GM23338 (cell line): ENCODE results near the gene COX6B1. TPM values are rescaled to one million over a fixed set of nuclear protein-coding genes. Genes with fewer than 3 reads are reported as not detected.

Experiments
- CREB1 ChIP-seq: fragments of 250-450 bp; sonication (Bioruptor Pico); IDR thresholded peaks from 2 replicates; pipeline ENCODE4 v1.5.0; 2020; ENCODE audit warnings: low read depth, mild to moderate bottlenecking, moderate library complexity
- EZH2phosphoT487 ChIP-seq: fragments of 200-600 bp; sonication (generic); IDR thresholded peaks from one replicate; pipeline ENCODE4 v1.8.1; 2018; ENCODE audit warnings: antibody characterized with exemption; ENCODE audit not compliant: unreplicated experiment
- JUNB ChIP-seq: IDR thresholded peaks from one replicate; pipeline ENCODE4 v1.6.1; 2016; ENCODE audit warnings: antibody characterized with exemption; ENCODE audit not compliant: unreplicated experiment
- POLR2AphosphoS5 ChIP-seq: IDR thresholded peaks from 2 replicates; pipeline ENCODE4 v1.6.1; 2016; ENCODE audit warnings: antibody characterized with exemption, low read depth
- STAT1 ChIP-seq: IDR thresholded peaks from one replicate; pipeline ENCODE4 v1.6.1; 2016; ENCODE audit warnings: antibody characterized with exemption; ENCODE audit not compliant: unreplicated experiment
- ZNF114 ChIP-seq: fragments of 250-450 bp; sonication (Bioruptor Pico); IDR thresholded peaks from 2 replicates; pipeline ENCODE4 v1.5.0; 2020; ENCODE audit warnings: mild to moderate bottlenecking, moderate library complexity
- ZNF331 ChIP-seq: fragments of 250-450 bp; sonication (Bioruptor Pico); IDR thresholded peaks from 2 replicates; pipeline ENCODE4 v1.5.0; 2020; ENCODE audit warnings: low read depth, mild to moderate bottlenecking, moderate library complexity
- polyA plus RNA-seq: library from polyadenylated mRNA; unstranded; fragments of >200 nt; fragmentation: Nextera tagmentation; extraction: Ambion mirVana; gene quantifications from 2 replicates; pipeline ENCODE4 v1.2.1, GENCODE V29; 2016
- total RNA-seq: library from RNA; depleted of rRNA; stranded (reverse); fragments of >200 nt; shearing (Covaris generic); gene quantifications from 2 replicates; pipeline ENCODE4 v1.2.3, GENCODE V29; 2014
- TF ChIP-seq, protein P1 (sequence below): IDR thresholded peaks from one replicate; pipeline ENCODE4 v1.6.1; 2018; ENCODE audit warnings: antibody characterized with exemption; ENCODE audit not compliant: unreplicated experiment
- TF ChIP-seq, protein P2 (sequence below): fragments of 250-450 bp; sonication (Bioruptor Pico); IDR thresholded peaks from 2 replicates; pipeline ENCODE4 v1.5.0; 2020; ENCODE audit warnings: mild to moderate bottlenecking, moderate library complexity

Gene COX6B1
- total and polyA plus RNA-seq, 2 experiments from 2014 or later: 564 to 1,532 TPM

GRCh38 chr19:35696835-35697234 lies 48.7 kb downstream of the COX6B1 start (continued):
- TF ChIP-seq, protein P1, sequence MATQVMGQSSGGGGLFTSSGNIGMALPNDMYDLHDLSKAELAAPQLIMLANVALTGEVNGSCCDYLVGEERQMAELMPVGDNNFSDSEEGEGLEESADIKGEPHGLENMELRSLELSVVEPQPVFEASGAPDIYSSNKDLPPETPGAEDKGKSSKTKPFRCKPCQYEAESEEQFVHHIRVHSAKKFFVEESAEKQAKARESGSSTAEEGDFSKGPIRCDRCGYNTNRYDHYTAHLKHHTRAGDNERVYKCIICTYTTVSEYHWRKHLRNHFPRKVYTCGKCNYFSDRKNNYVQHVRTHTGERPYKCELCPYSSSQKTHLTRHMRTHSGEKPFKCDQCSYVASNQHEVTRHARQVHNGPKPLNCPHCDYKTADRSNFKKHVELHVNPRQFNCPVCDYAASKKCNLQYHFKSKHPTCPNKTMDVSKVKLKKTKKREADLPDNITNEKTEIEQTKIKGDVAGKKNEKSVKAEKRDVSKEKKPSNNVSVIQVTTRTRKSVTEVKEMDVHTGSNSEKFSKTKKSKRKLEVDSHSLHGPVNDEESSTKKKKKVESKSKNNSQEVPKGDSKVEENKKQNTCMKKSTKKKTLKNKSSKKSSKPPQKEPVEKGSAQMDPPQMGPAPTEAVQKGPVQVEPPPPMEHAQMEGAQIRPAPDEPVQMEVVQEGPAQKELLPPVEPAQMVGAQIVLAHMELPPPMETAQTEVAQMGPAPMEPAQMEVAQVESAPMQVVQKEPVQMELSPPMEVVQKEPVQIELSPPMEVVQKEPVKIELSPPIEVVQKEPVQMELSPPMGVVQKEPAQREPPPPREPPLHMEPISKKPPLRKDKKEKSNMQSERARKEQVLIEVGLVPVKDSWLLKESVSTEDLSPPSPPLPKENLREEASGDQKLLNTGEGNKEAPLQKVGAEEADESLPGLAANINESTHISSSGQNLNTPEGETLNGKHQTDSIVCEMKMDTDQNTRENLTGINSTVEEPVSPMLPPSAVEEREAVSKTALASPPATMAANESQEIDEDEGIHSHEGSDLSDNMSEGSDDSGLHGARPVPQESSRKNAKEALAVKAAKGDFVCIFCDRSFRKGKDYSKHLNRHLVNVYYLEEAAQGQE: no peak
- TF ChIP-seq, protein P2, sequence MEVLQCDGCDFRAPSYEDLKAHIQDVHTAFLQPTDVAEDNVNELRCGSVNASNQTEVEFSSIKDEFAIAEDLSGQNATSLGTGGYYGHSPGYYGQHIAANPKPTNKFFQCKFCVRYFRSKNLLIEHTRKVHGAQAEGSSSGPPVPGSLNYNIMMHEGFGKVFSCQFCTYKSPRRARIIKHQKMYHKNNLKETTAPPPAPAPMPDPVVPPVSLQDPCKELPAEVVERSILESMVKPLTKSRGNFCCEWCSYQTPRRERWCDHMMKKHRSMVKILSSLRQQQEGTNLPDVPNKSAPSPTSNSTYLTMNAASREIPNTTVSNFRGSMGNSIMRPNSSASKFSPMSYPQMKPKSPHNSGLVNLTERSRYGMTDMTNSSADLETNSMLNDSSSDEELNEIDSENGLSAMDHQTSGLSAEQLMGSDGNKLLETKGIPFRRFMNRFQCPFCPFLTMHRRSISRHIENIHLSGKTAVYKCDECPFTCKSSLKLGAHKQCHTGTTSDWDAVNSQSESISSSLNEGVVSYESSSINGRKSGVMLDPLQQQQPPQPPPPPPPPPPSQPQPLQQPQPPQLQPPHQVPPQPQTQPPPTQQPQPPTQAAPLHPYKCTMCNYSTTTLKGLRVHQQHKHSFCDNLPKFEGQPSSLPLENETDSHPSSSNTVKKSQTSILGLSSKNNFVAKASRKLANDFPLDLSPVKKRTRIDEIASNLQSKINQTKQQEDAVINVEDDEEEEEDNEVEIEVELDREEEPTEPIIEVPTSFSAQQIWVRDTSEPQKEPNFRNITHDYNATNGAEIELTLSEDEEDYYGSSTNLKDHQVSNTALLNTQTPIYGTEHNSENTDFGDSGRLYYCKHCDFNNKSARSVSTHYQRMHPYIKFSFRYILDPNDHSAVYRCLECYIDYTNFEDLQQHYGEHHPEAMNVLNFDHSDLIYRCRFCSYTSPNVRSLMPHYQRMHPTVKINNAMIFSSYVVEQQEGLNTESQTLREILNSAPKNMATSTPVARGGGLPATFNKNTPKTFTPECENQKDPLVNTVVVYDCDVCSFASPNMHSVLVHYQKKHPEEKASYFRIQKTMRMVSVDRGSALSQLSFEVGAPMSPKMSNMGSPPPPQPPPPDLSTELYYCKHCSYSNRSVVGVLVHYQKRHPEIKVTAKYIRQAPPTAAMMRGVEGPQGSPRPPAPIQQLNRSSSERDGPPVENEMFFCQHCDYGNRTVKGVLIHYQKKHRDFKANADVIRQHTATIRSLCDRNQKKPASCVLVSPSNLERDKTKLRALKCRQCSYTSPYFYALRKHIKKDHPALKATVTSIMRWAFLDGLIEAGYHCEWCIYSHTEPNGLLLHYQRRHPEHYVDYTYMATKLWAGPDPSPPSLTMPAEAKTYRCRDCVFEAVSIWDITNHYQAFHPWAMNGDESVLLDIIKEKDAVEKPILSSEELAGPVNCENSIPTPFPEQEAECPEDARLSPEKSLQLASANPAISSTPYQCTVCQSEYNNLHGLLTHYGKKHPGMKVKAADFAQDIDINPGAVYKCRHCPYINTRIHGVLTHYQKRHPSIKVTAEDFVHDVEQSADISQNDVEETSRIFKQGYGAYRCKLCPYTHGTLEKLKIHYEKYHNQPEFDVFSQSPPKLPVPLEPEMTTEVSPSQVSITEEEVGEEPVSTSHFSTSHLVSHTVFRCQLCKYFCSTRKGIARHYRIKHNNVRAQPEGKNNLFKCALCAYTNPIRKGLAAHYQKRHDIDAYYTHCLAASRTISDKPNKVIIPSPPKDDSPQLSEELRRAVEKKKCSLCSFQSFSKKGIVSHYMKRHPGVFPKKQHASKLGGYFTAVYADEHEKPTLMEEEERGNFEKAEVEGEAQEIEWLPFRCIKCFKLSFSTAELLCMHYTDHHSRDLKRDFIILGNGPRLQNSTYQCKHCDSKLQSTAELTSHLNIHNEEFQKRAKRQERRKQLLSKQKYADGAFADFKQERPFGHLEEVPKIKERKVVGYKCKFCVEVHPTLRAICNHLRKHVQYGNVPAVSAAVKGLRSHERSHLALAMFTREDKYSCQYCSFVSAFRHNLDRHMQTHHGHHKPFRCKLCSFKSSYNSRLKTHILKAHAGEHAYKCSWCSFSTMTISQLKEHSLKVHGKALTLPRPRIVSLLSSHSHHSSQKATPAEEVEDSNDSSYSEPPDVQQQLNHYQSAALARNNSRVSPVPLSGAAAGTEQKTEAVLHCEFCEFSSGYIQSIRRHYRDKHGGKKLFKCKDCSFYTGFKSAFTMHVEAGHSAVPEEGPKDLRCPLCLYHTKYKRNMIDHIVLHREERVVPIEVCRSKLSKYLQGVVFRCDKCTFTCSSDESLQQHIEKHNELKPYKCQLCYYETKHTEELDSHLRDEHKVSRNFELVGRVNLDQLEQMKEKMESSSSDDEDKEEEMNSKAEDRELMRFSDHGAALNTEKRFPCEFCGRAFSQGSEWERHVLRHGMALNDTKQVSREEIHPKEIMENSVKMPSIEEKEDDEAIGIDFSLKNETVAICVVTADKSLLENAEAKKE: no peak
- TF ChIP-seq STAT1: no peak
- no peak for TF ChIP-seq CREB1 (CRISPR knock-in tag)
- TF ChIP-seq EZH2phosphoT487: no peak
- TF ChIP-seq JUNB: no peak
- TF ChIP-seq ZNF114 (CRISPR knock-in tag): no peak
- TF ChIP-seq ZNF331 (CRISPR knock-in tag): no peak
- no peak for TF ChIP-seq POLR2AphosphoS5
